Panc1 (cell line): ENCODE results near the gene RNF19B.

ENCODE experiments used
- POLR2AphosphoS5 ChIP-seq: IDR thresholded peaks from 2 replicates; pipeline ENCODE4 v1.6.1; 2012; ENCODE audit warnings: mild to moderate bottlenecking, low read depth, low read length, moderate library complexity
- TCF7L2 ChIP-seq: IDR thresholded peaks from 2 replicates; pipeline ENCODE4 v1.6.1; 2011; ENCODE audit warnings: mild to moderate bottlenecking, low read depth, low read length, inconsistent platforms
- TF ChIP-seq, protein P1 (sequence below): fragments of 450-650 bp; IDR thresholded peaks from 2 replicates; pipeline ENCODE4 v1.5.1; 2017; ENCODE audit warnings: mild to moderate bottlenecking
- TF ChIP-seq, protein P2 (sequence below), 2 experiments: IDR thresholded peaks; 2 replicates each; pipeline ENCODE4 v1.6.1; 2011 to 2012; ENCODE audit warnings: low read depth in 2 of 2, control low read depth in 1 of 2, low read length in 1 of 2, mild to moderate bottlenecking in 1 of 2, moderate library complexity in 1 of 2; ENCODE audit not compliant: insufficient read depth in 1 of 2

DNA sequence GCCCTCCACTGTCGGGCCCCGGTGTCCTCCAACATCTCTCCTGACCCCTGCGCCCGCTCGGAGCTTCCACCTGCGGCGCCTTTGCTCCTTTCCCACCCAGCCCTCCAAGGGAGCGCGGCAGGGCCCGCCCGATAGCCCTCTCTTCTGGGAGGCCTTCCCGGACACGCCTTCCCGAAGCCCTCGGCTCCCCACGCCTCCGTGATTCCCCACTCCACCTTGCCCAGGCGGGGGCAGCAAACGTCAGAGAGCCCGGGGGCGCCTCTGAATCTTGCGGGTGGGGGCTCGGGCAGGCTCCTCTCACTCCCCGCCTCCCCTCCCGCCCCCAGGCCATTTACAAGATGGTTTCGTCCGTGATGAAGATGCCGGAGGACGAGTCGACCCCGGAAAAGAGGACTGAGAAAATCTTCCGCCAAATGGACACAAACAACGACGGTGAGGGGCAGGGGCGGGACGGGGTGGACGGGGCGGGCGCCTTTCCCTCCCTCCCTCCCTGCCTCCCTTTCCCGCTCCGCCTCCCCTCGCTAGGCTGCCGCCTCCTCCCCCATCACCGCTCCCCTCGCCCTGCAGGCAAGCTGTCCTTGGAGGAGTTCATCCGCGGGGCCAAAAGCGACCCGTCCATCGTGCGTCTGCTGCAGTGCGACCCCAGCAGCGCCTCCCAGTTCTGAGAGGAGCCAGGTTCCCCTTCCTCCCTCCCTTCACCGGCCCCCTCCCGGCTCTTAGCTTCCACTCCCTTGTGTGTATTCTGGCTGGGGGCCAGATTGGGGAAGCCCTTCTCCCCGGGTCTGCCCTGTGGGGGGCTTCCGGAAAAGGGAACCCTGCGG is 71.2 kb downstream of the RNF19B start:
- TF ChIP-seq, protein P1, sequence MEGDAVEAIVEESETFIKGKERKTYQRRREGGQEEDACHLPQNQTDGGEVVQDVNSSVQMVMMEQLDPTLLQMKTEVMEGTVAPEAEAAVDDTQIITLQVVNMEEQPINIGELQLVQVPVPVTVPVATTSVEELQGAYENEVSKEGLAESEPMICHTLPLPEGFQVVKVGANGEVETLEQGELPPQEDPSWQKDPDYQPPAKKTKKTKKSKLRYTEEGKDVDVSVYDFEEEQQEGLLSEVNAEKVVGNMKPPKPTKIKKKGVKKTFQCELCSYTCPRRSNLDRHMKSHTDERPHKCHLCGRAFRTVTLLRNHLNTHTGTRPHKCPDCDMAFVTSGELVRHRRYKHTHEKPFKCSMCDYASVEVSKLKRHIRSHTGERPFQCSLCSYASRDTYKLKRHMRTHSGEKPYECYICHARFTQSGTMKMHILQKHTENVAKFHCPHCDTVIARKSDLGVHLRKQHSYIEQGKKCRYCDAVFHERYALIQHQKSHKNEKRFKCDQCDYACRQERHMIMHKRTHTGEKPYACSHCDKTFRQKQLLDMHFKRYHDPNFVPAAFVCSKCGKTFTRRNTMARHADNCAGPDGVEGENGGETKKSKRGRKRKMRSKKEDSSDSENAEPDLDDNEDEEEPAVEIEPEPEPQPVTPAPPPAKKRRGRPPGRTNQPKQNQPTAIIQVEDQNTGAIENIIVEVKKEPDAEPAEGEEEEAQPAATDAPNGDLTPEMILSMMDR: peak; percentile 80; the same call in 1 of the 2 replicates
- no peak for TF ChIP-seq POLR2AphosphoS5
- no peak for TF ChIP-seq TCF7L2
- TF ChIP-seq, protein P2, sequence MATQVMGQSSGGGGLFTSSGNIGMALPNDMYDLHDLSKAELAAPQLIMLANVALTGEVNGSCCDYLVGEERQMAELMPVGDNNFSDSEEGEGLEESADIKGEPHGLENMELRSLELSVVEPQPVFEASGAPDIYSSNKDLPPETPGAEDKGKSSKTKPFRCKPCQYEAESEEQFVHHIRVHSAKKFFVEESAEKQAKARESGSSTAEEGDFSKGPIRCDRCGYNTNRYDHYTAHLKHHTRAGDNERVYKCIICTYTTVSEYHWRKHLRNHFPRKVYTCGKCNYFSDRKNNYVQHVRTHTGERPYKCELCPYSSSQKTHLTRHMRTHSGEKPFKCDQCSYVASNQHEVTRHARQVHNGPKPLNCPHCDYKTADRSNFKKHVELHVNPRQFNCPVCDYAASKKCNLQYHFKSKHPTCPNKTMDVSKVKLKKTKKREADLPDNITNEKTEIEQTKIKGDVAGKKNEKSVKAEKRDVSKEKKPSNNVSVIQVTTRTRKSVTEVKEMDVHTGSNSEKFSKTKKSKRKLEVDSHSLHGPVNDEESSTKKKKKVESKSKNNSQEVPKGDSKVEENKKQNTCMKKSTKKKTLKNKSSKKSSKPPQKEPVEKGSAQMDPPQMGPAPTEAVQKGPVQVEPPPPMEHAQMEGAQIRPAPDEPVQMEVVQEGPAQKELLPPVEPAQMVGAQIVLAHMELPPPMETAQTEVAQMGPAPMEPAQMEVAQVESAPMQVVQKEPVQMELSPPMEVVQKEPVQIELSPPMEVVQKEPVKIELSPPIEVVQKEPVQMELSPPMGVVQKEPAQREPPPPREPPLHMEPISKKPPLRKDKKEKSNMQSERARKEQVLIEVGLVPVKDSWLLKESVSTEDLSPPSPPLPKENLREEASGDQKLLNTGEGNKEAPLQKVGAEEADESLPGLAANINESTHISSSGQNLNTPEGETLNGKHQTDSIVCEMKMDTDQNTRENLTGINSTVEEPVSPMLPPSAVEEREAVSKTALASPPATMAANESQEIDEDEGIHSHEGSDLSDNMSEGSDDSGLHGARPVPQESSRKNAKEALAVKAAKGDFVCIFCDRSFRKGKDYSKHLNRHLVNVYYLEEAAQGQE (IDR thresholded peaks at IDR 0.05; ENCODE audit: insufficient read depth in 1 of 2, low read depth in 2 of 2, low read length in 1 of 2): no peak
